ENCODE measurements around the gene CCDC174.

DNA sequence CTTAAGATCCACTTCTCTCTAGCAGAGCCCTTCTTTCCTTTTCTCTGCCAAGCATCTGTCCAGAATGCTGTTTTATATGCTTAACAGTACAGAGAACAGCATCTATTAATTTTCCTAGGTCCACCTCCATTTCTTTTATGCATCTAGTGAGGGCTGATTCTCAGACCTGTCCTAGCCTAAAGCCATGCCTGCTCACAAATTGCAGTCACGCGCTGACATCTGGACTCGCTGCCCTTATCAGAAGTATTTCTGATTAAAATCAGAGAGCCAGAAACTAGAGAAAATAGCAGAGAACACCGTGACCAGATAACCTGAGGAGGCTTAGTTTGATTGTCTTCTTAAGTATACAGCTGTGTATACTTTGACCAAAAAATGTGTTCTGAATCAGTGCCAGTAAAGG, 25.3 kb downstream of the CCDC174 start:
- no peak for TF ChIP-seq CTCF (conservative IDR thresholded peaks at IDR 0.05; ENCODE audit: low read length)
- no peak for TF ChIP-seq EZH2phosphoT487 (IDR thresholded peaks at IDR 0.05; ENCODE audit: borderline replicate concordance)

All from Loucy (cell line).